Measurements from ENCODE around the gene CPT2.

CPT2 gene

GRCh38 chr1:53250325-53250724, 53.7 kb downstream of the CPT2 start:
- no peaks in the 10 kb centered on the region for H3K4me1 ChIP-seq (ENCODE audit: insufficient read depth, low read length)
- no peaks in the 10 kb centered on the region for H3K27me3 ChIP-seq (ENCODE audit: insufficient read depth, low read length)
- 92% methylated on average over 4 of the region's 4 CpGs for WGBS
- no peak overlapping the region for H3K9ac ChIP-seq (ENCODE audit: low read depth, low read length)
- no peaks in the 10 kb centered on the region for H3K9me3 ChIP-seq (ENCODE audit: insufficient read depth, low read depth, low read length)
- H3K27ac ChIP-seq (ENCODE audit: low read depth, low read length): no peak overlapping the region
- H3K36me3 ChIP-seq (ENCODE audit: insufficient read depth, low read length): peaks cover 97% of the 10 kb centered on the region
- H3K4me3 ChIP-seq (ENCODE audit: low read length): no peak overlapping the region

GRCh38 chr1:53254011-53254640, 57.5 kb downstream of the CPT2 start:
- Histone ChIP-seq H3K27ac (ENCODE audit: low read depth, low read length) (no peak overlapping the region), H3K36me3 (ENCODE audit: insufficient read depth, low read length) (peaks cover 97% of the 10 kb centered on the region), H3K9me3 (ENCODE audit: insufficient read depth, low read depth, low read length) (no peaks in the 10 kb centered on the region), H3K27me3 (ENCODE audit: insufficient read depth, low read length) (no peaks in the 10 kb centered on the region), H3K9ac (ENCODE audit: low read depth, low read length) (no peak overlapping the region), H3K4me3 (ENCODE audit: low read length) (no peak overlapping the region), H3K4me1 (ENCODE audit: insufficient read depth, low read length) (no peaks in the 10 kb centered on the region)
- 86% methylated on average over 3 of the region's 4 CpGs for WGBS

- WGBS: 97% methylated on average over 4 of the region's 4 CpGs
- Histone ChIP-seq H3K9ac (ENCODE audit: low read depth, low read length) (no peak overlapping the region), H3K36me3 (ENCODE audit: insufficient read depth, low read length) (peaks cover 97% of the 10 kb centered on the region)
Observed at GRCh38 chr1:53255031-53255430, 58.4 kb downstream of the CPT2 start.

GRCh38 chr1:53256511-53257453, 60.2 kb downstream of the CPT2 start:
- H3K9ac ChIP-seq (ENCODE audit: low read depth, low read length): no peak overlapping the region
- H3K36me3 ChIP-seq (ENCODE audit: insufficient read depth, low read length): peaks cover 99% of the 10 kb centered on the region
- no peak overlapping the region for H3K4me3 ChIP-seq (ENCODE audit: low read length)
- H3K27ac ChIP-seq (ENCODE audit: low read depth, low read length): no peak overlapping the region
- 95% methylated on average over 11 of the region's 11 CpGs for WGBS
- no peaks in the 10 kb centered on the region for H3K27me3 ChIP-seq (ENCODE audit: insufficient read depth, low read length)
- no peaks in the 10 kb centered on the region for H3K9me3 ChIP-seq (ENCODE audit: insufficient read depth, low read depth, low read length)
- H3K4me1 ChIP-seq (ENCODE audit: insufficient read depth, low read length): no peaks in the 10 kb centered on the region

More at GRCh38 chr1:53255031-53255430, 58.4 kb downstream of the CPT2 start:
- H3K9me3 ChIP-seq (ENCODE audit: insufficient read depth, low read depth, low read length): no peaks in the 10 kb centered on the region
- H3K4me1 ChIP-seq (ENCODE audit: insufficient read depth, low read length): no peaks in the 10 kb centered on the region
- no peak overlapping the region for H3K27ac ChIP-seq (ENCODE audit: low read depth, low read length)
- no peak overlapping the region for H3K4me3 ChIP-seq (ENCODE audit: low read length)
- no peaks in the 10 kb centered on the region for H3K27me3 ChIP-seq (ENCODE audit: insufficient read depth, low read length)

- H3K4me1 ChIP-seq (ENCODE audit: insufficient read depth, low read length): no peaks in the 10 kb centered on the region
- no peak overlapping the region for H3K4me3 ChIP-seq (ENCODE audit: low read length)
- no peaks in the 10 kb centered on the region for H3K27me3 ChIP-seq (ENCODE audit: insufficient read depth, low read length)
- 93% methylated on average over 5 of the region's 5 CpGs for WGBS
- H3K9ac ChIP-seq (ENCODE audit: low read depth, low read length): no peak overlapping the region
- H3K9me3 ChIP-seq (ENCODE audit: insufficient read depth, low read depth, low read length): no peaks in the 10 kb centered on the region
- peaks cover 100% of the 10 kb centered on the region for H3K36me3 ChIP-seq (ENCODE audit: insufficient read depth, low read length)
- no peak overlapping the region for H3K27ac ChIP-seq (ENCODE audit: low read depth, low read length)
Observed at GRCh38 chr1:53257454-53258081, 60.9 kb downstream of the CPT2 start.

- H3K27ac ChIP-seq (ENCODE audit: low read depth, low read length): no peak overlapping the region
- H3K36me3 ChIP-seq (ENCODE audit: insufficient read depth, low read length): peaks cover 100% of the 10 kb centered on the region
- H3K4me1 ChIP-seq (ENCODE audit: insufficient read depth, low read length): no peaks in the 10 kb centered on the region
- H3K27me3 ChIP-seq (ENCODE audit: insufficient read depth, low read length): no peaks in the 10 kb centered on the region
- H3K9me3 ChIP-seq (ENCODE audit: insufficient read depth, low read depth, low read length): no peaks in the 10 kb centered on the region
- WGBS: 91% methylated on average over 1 of the region's 1 CpG
- H3K4me3 ChIP-seq (ENCODE audit: low read length): no peak overlapping the region
- H3K9ac ChIP-seq (ENCODE audit: low read depth, low read length): no peak overlapping the region
Observed at GRCh38 chr1:53258216-53258615, 61.6 kb downstream of the CPT2 start.

- Histone ChIP-seq H3K9me3 (ENCODE audit: insufficient read depth, low read depth, low read length) (no peaks in the 10 kb centered on the region), H3K27ac (ENCODE audit: low read depth, low read length) (no peak overlapping the region), H3K9ac (ENCODE audit: low read depth, low read length) (no peak overlapping the region), H3K4me3 (ENCODE audit: low read length) (no peak overlapping the region), H3K27me3 (ENCODE audit: insufficient read depth, low read length) (no peaks in the 10 kb centered on the region), H3K36me3 (ENCODE audit: insufficient read depth, low read length) (peaks cover 100% of the 10 kb centered on the region), H3K4me1 (ENCODE audit: insufficient read depth, low read length) (no peaks in the 10 kb centered on the region)
- WGBS: 94% methylated on average over 2 of the region's 2 CpGs
Observed at GRCh38 chr1:53259932-53260331, 63.3 kb downstream of the CPT2 start.

- Histone ChIP-seq H3K36me3 (ENCODE audit: insufficient read depth, low read length) (peaks cover 100% of the 10 kb centered on the region), H3K4me1 (ENCODE audit: insufficient read depth, low read length) (no peaks in the 10 kb centered on the region), H3K9ac (ENCODE audit: low read depth, low read length) (no peak overlapping the region), H3K9me3 (ENCODE audit: insufficient read depth, low read depth, low read length) (no peaks in the 10 kb centered on the region), H3K27me3 (ENCODE audit: insufficient read depth, low read length) (no peaks in the 10 kb centered on the region), H3K4me3 (ENCODE audit: low read length) (no peak overlapping the region), H3K27ac (ENCODE audit: low read depth, low read length) (no peak overlapping the region)
- WGBS: 92% methylated on average over 4 of the region's 4 CpGs
Observed at GRCh38 chr1:53260631-53261247, 64.1 kb downstream of the CPT2 start.

GRCh38 chr1:53262000-53262399, 65.4 kb downstream of the CPT2 start:
- H3K9ac ChIP-seq (ENCODE audit: low read depth, low read length): no peak overlapping the region
- H3K9me3 ChIP-seq (ENCODE audit: insufficient read depth, low read depth, low read length): no peaks in the 10 kb centered on the region
- H3K4me3 ChIP-seq (ENCODE audit: low read length): no peak overlapping the region
- no peaks in the 10 kb centered on the region for H3K27me3 ChIP-seq (ENCODE audit: insufficient read depth, low read length)
- peaks cover 100% of the 10 kb centered on the region for H3K36me3 ChIP-seq (ENCODE audit: insufficient read depth, low read length)
- H3K27ac ChIP-seq (ENCODE audit: low read depth, low read length): no peak overlapping the region
- 96% methylated on average over 3 of the region's 3 CpGs for WGBS
- no peaks in the 10 kb centered on the region for H3K4me1 ChIP-seq (ENCODE audit: insufficient read depth, low read length)
